ENCODE measurements around the gene BOC. TPM values are rescaled to one million over a fixed set of nuclear protein-coding genes. Genes with fewer than 3 reads are reported as not detected.

BOC gene
- total and polyA plus RNA-seq, 8 donors = 4.9 to 19.5 (median 9.9) TPM

DNA sequence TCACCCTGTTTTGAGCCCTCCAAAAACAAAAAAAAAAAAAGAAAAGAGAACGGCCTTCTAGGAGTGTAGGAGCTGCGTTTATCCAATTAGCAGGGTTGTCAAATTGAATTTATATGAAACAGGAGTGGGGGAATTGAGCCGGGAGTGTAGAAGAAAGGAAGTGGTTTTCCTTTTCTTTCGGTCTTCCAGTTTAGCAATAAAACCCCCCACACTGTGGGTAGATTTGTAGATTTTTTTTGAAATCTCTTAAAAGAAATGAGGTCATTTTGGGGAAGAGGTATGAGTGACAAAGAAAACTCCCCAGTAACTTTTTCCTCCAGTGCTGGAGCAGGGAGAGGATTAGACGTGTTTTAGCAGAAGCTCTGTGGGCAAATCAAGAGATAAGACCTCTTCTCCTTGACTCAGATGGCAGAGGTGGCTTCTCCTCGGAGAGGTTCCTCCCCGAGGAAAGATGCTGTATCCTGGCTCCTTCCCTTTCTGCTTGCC, 30.8 kb downstream of the BOC start:
- H3K9me3 ChIP-seq = no peaks in the 10 kb centered on the region
- H3K4me1 ChIP-seq = no peaks in the 10 kb centered on the region
- H3K27me3 ChIP-seq = no peaks in the 10 kb centered on the region
- H3K4me3 ChIP-seq = no peak overlapping the region
- H3K27ac ChIP-seq = no peak overlapping the region
- peak in 2 of 4 donors; percentile 16 for ATAC-seq
- 83 to 85% methylated on average over 7 of the region's 7 CpGs for WGBS, 2 donors
- intact Hi-C loops (cut with DNase I) = no loop called here
- TF ChIP-seq, protein P1, sequence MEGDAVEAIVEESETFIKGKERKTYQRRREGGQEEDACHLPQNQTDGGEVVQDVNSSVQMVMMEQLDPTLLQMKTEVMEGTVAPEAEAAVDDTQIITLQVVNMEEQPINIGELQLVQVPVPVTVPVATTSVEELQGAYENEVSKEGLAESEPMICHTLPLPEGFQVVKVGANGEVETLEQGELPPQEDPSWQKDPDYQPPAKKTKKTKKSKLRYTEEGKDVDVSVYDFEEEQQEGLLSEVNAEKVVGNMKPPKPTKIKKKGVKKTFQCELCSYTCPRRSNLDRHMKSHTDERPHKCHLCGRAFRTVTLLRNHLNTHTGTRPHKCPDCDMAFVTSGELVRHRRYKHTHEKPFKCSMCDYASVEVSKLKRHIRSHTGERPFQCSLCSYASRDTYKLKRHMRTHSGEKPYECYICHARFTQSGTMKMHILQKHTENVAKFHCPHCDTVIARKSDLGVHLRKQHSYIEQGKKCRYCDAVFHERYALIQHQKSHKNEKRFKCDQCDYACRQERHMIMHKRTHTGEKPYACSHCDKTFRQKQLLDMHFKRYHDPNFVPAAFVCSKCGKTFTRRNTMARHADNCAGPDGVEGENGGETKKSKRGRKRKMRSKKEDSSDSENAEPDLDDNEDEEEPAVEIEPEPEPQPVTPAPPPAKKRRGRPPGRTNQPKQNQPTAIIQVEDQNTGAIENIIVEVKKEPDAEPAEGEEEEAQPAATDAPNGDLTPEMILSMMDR (IDR thresholded peaks at IDR 0.05) = no peak
- no peak for FAIRE-seq
- no peak for DNase-seq
- H3K36me3 ChIP-seq = no peaks in the 10 kb centered on the region

- TF ChIP-seq, protein P1 (IDR thresholded peaks at IDR 0.05) = no peak
- Histone ChIP-seq H3K36me3 (no peaks in the 10 kb centered on the region), H3K27me3 (no peaks in the 10 kb centered on the region), H3K27ac (no peak overlapping the region), H3K4me1 (no peaks in the 10 kb centered on the region), H3K4me3 (no peak overlapping the region), H3K9me3 (no peaks in the 10 kb centered on the region)
- intact Hi-C loops (cut with DNase I) = no loop called here
- 79 to 85% methylated on average over 2 of the region's 2 CpGs for WGBS, 2 donors
- DNase-seq = no peak
- ATAC-seq = no peak
- no peak for FAIRE-seq
Measured at GRCh38 chr3:113243071-113243470, 31.7 kb downstream of the BOC start.

DNA sequence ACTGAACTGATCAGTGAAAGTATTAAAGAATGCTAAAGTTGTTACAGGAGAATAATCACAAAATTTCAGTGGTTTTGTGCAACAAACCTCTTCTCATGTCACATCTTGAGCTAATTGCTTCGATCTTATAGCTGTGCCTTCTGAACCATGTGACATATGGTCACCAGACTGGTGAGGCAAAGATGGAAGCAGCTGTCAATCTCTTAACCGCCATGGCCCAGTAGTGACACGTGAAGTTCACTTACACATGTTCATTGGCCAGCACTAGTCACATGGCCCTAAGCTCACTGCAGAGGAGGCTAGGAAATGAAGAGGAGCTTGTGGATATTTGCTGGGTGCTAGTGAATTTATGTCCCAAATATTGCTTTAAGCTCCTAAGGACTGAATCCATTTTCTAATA, 32.5 kb downstream of the BOC start:
- no peak for FAIRE-seq
- WGBS, 2 donors = 93 to 95% methylated on average over 3 of the region's 3 CpGs

DNA sequence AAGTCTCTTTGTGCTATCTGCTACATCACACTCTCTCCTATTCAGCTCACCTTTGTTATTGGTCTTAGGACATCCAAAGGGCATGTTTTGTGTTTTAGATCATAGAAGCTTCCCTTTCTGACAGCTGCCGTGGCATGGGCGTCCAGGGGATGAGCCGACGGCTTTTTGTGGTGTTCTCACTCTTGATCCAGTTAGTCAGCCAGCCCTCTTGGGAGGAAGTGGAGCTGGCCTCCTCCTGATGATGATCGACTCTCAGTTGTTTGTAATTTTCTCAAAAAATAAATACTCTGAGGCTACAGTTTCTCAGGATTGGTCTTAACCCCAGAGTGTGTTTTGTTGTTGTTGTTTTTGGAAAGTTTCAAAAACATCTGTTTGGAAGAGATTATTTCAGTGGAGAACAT, 34.4 kb downstream of the BOC start:
- no peak for FAIRE-seq
- no peaks in the 10 kb centered on the region for H3K4me1 ChIP-seq

More for the DNA sequence above, 32.5 kb downstream of the BOC start:
- H3K9me3 ChIP-seq = no peaks in the 10 kb centered on the region
- no peaks in the 10 kb centered on the region for H3K4me1 ChIP-seq
- H3K4me3 ChIP-seq = no peak overlapping the region
- no peaks in the 10 kb centered on the region for H3K36me3 ChIP-seq
- ATAC-seq (no peak), DNase-seq (no peak)
- H3K27ac ChIP-seq = no peak overlapping the region
- TF ChIP-seq, protein P1 (IDR thresholded peaks at IDR 0.05) = no peak
- H3K27me3 ChIP-seq = no peaks in the 10 kb centered on the region
- intact Hi-C loops (cut with DNase I) = no loop called here

DNA sequence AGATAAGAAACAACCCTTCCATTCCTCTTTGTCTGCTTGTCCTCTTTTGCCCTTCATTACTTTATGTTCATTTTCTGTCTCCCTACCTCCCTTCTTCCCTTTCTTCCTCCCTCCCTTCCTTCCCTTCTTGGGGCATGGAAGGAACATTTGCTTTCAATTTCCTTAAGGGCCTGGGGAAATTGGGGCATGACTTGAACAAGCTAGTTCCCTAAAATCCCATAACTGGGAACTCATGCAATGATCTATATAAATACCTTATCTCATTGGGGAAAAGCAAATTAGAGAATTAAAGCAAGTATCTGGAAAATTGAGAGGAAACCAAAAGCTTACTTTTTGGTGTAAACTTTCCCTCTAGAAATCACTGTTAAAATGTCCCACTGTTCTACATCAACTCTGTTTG, 35.7 kb downstream of the BOC start:
- TF ChIP-seq, protein P1 (IDR thresholded peaks at IDR 0.05) = no peak
- ATAC-seq (no peak), DNase-seq (no peak), FAIRE-seq (no peak)
- H3K9me3 ChIP-seq = no peaks in the 10 kb centered on the region
- no peaks in the 10 kb centered on the region for H3K4me1 ChIP-seq
- H3K27me3 ChIP-seq = no peaks in the 10 kb centered on the region
- intact Hi-C loops (cut with DNase I) = no loop called here
- H3K27ac ChIP-seq = no peak overlapping the region
- no peak overlapping the region for H3K4me3 ChIP-seq
- no peaks in the 10 kb centered on the region for H3K36me3 ChIP-seq

More for the DNA sequence above, 34.4 kb downstream of the BOC start:
- no peaks in the 10 kb centered on the region for H3K36me3 ChIP-seq
- peak in 1 of 4 donors; percentile 41 for ATAC-seq
- H3K27me3 ChIP-seq = no peaks in the 10 kb centered on the region
- TF ChIP-seq, protein P1 (IDR thresholded peaks at IDR 0.05) = no peak
- H3K4me3 ChIP-seq = no peak overlapping the region
- no peaks in the 10 kb centered on the region for H3K9me3 ChIP-seq
- no peak for DNase-seq
- intact Hi-C loops (cut with DNase I) = no loop called here
- no peak overlapping the region for H3K27ac ChIP-seq
- WGBS, 2 donors = 81 to 86% methylated on average over 5 of the region's 5 CpGs
